ENCODE results near the gene TMEM223.
A peak's percentile ranks its signal among the peaks of the same experiment; 100 is the strongest.
"Not testable (repeated sequence)": the region's sequence is repeated elsewhere in the genome, so short reads cannot be mapped to it uniquely, and the experiment has no call there.

TMEM223 gene
- total RNA-seq: 20.3 to 23.5 reads per million in 2 donors

- DNase-seq: peak; percentile 82
Observed at GRCh38 chr11:62791501-62792201, at the start of gene TMEM223. TMEM223 (minus strand) TSS chr11:62792006; CDS start chr11:62791994, 12 bp downstream.

- DNase-seq: peak; percentile 70
Observed at GRCh38 chr11:62840721-62841360, 49.0 kb upstream of the TMEM223 start.

DNA sequence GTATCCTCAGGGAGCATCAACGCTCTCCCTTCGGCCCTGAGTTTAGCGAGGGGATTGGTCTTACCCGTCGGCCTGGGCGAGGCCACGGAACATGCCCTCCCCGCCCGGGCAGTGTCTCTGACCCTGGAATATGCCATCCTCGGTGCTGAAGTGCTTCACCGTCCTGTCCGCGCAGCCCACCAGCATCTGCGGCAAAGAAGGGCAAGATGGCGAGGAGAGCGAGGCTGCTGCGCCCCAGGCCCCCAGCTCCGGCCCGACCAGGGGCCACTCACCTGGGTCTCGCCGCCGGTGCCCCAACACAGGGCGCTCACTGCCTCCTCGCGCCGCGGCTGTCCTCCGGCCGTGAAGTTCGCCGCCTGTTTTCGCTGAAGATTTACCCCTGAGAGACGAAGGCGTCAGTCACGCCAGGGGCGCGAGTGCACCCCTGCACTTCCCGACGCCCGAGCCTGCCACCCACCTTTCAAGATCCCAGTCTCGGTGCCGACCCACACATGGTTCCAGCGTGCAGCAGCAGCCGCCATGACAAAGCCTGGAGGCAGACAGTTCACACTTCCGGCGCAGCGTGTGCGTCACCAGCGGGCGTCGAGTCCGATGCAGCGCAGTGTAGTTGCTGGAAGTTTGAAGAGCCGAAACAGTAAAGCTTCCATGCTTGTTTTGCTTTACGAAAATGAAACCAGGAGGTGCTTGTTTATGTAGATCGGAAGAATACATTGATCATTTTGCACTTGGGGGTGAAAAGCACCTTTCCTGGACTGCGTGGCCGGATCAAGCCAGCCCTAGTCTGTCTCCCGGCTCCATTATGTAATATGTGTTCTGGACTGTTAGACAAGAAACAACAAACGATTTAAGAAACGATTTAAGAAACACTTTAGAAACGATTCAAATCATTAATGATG is 47.5 kb upstream of the TMEM223 start, which contains the start of gene WDR74:
WDR74 (minus strand) TSS at position 541 of the 896 bp plus-strand sequence; CDS start at position 521, 20 bp downstream.
- DNase-seq: peak; percentile 92

DNA sequence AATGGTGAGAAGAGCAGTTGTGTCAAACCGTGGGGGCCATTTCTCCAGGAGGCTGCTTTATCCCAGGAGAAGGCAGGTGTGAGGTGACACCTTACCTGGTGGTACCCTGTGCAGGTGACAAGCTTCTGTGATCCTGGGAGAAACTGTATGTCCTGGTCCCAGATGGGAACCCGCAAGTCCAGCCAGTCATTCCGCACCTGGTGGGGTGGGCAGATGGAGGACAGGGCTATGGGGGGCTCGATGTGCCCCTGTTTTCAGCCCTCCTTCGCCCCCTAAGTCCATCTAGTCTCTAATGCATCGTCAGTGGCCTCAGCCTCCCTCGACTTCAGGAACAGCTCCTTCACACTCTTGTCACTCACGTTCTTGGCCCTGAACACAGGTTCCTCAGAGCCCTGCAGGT is 43.5 kb upstream of the TMEM223 start:
- DNase-seq: no peak

DNA sequence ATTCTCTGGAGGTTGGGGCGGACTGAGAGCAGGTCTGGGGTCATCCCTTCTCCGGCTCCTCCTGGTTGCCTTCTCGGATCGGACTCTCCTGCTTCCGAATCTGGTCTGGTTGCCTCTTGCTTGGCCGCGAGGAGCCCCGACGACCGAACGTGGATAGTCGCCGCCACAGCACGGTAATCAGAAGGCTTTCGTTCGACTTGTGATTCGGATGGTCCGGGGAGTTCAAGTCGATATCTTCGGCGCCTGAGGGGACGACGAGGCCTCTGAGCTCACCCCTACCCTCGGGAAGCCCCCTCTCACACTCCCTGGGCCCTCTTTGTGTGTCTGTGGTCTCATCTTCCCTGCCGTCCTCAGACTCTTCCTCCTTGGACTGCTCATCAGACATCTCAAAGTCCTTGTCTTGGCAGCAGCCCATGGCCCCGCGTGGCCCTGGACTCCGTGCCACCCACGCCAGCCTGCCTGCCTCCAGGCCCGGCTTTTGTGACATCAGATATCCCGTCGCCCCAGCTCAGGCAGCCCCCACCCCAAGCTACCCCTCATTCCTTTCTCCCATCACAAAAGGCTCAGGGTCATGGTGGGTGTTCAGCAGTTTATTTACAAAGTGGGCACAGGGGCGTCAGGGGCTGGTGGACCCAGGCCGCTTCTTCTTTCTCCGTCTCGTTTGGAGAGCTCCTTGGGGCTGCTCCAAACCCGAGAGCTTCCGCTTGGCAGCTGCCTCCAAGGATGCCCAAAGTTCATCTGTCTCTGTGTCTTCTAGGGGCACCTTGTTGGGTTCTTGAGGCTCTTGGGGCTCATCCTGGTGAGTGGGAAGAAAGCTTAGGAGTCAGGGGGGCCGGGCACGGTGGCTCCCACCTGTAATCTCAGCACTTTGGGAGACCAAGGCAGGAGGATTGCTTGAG is 40.8 kb upstream of the TMEM223 start, which contains the start of gene TEX54:
TEX54 (minus strand) TSS at position 506 of the 899 bp plus-strand sequence.
- DNase-seq: no peak

DNA sequence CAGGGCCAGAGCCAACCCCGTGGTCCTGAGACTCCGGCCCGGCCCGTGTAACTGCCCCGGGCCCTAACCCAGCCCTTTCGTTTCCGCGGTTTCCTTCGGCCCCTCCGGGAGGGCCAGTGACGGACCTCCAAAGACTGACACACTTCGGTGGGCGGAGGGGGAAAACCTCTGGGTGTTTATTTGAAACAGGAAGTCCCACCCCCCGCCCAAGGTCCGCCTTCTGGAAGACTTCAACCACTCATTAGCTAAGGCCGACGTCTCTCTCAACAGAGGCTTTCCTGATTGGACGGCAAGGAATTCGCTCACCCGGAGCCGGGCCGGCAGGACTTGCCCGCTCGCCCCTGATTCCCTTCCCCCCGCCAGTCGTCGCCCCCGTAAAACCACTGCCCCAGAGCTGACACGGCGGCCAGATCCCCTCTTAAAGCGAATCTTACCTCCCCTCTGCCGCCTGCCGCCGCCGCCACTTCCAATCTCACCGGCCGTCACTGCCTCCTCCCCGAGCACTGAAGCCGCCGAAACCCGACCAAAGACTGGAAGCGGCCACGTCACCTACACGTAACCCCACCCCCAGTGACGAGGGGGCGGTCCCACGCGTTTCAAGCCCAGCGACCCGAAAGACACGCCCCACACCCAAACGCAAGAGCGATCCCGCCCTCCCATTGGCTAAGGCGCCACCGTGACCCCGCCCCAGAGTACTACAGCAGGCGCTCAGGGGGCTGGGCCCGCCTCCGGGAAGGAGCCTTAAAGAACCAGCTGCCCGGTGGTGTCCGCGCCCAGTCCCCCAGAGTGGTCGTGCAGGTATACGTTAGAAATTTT is 39.9 kb upstream of the TMEM223 start, which contains the start of gene STX5:
STX5 (minus strand) TSS at position 532 of the 816 bp plus-strand sequence. CDS start 808 bp downstream, outside the sequence.
- peak; percentile 96 for DNase-seq

- no peak for DNase-seq
Observed at GRCh38 chr11:62830904-62831519, 39.2 kb upstream of the TMEM223 start.

DNA sequence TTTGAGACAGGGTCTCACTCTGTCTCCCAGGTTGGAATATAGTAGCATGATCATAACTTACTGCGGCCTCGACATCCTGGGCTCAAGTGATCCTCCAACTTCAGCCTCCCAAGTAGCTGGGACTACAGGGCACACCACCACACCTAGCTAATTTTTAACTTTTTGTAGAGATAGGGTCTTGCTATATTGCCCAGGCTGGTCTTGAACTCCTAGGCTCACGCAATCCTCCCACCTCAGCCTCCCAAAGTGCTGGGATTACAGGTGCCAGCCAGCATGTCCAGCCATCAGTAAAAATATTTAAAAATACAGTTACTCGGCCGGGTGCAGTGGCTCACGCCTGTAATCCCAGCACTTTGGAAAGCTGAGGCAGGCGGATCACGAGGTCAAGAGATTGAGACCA is 36.3 kb upstream of the TMEM223 start:
- not testable (repeated sequence) for DNase-seq

DNA sequence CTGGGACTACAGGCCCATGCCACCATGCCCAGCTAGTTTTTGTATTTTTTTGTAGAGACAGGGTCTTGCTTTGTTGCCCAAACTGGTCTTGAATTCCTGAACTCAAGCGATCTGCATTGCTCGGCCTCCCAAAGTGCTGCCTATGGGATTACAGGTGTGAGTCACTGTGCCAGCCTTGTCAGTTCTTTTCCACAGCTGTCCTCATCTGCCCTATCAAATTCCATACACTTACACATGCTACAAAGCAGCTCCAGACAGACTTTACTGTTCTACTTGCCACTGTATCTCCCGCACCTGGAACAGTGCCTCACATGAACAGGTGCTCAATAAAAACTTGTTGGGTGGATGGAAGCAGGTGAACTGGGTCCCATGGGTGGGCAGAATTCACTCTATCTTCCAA is 31.9 kb upstream of the TMEM223 start:
- no peak for DNase-seq

DNA sequence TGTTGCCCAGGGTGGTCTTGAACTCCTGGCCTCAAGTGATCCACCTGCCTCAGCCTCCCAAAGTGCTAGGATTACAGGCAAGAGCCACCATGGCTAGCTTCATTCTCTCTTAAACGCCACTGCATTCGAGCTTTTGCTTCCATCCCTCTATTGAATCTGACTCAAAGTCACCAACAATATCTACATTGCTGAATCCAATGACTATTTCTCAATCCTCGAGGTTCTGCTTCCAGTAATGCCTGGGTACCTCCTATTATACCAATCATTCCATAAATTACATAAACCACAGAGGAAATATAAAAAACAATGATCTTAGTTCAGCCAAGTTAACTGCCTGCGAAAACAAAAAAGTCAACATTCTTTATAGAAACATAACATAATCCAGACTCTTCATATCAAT is 25.3 kb upstream of the TMEM223 start:
- DNase-seq: no peak

GRCh38 chr11:62816557-62816956 is 24.8 kb upstream of the TMEM223 start:
- DNase-seq: no peak

- DNase-seq: no peak
Observed at GRCh38 chr11:62811659-62812058, 19.9 kb upstream of the TMEM223 start.

- no peak for DNase-seq
Observed at GRCh38 chr11:62810748-62811147, 18.9 kb upstream of the TMEM223 start.

DNA sequence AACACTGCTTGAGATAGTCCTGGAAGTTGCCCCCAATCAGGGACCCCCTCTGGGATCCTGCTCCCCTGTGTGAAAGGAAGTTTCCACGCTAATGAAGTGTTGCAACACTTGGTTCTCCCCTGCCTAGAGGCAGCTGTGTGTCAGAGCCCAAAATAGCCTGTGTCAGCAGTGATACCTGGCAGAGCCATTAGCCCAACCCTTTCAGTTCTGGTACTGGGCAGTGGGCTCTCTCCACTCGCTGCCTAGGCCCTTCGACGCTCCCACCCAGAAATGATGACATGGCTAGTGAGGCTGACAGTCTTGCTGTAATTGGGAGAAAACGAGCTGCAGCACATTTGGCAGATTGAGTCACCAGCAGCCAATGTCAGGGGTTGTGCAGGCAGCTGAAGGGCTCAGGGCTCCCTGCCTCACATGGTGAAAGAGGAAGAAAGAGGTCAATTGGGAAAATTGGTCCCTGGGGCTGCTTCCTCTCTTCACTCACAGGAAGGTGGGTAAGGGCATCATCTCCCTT is 14.9 kb upstream of the TMEM223 start:
- no peak for DNase-seq

DNA sequence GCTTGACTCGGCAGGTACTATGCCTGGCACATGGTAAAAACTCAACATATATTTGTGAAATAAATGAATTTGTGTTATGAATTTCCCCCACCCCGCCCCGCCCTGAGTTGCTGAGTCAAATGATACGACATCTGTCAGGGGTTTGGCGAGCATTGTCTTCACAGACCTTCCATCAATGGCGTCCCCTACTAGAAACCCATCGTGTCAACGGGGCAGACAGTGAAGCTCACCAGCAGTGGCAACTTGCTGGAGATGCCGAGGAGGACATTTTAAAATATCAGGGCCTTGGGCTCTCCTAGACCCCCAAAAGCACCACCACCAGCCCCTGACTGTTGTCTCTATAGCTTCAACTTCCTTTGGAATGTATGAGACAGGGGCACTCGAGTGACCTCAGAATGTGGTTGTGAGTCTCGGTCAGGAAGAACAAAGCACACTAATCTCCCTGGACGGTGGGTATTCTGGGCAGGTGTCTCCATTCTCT is 14.2 kb upstream of the TMEM223 start:
- DNase-seq: no peak

GRCh38 chr11:62805076-62805892 is 13.5 kb upstream of the TMEM223 start, which contains the start of gene NXF1:
NXF1 (minus strand) TSS chr11:62805440; CDS start chr11:62805356, 84 bp downstream.
- peak; percentile 94 for DNase-seq

- DNase-seq: no peak
Observed at GRCh38 chr11:62804310-62805075, 12.7 kb upstream of the TMEM223 start.

DNA sequence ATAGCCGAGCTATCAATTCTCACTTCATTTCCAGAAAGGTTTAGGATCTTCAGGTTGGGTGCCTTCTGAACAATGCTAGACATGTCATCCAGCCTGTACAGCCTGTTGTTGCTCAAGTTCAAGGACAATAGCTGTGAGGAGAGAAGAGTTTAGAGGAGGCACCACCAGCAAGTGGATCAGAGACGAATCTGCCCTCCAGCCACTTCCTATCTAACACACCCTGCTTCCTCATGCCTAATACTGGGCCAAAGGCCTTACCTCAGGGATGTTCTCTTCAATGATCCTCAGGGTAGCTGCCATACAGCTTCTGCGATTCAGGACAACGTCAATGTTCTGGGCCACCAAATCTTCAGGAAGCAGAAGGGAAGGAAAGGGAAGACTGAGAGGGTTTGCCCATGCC is 9.3 kb upstream of the TMEM223 start:
- no peak for DNase-seq

Data from activated gamma-delta T cell (primary cell).